KMS-11 (cell line): ENCODE results near the gene IPO4.

Experiments used
- H2AFZ ChIP-seq: fragments of 200-600 bp; sonication (generic); 2 replicates; pipeline ENCODE4 v1.6.1; 2016; ENCODE audit warnings: antibody characterized with exemption, mixed run types, low read depth
- H3K27ac ChIP-seq: fragments of 200-600 bp; sonication (generic); 2 replicates; pipeline ENCODE4 v1.6.1; 2016; ENCODE audit warnings: mild to moderate bottlenecking, mixed run types
- H3K27me3 ChIP-seq: fragments of 200-600 bp; sonication (generic); 2 replicates; pipeline ENCODE4 v1.6.1; 2017; ENCODE audit warnings: mild to moderate bottlenecking, low read depth, mixed run types, moderate library complexity; ENCODE audit not compliant: insufficient read depth
- H3K36me3 ChIP-seq: fragments of 200-600 bp; sonication (generic); 2 replicates; pipeline ENCODE4 v1.6.1; 2017; ENCODE audit warnings: mild to moderate bottlenecking, mixed run types; ENCODE audit not compliant: insufficient read depth
- H3K4me1 ChIP-seq: fragments of 200-600 bp; sonication (generic); 2 replicates; pipeline ENCODE4 v1.6.1; 2016; ENCODE audit warnings: mild to moderate bottlenecking, low read depth, mixed run types; ENCODE audit not compliant: poor library complexity, severe bottlenecking
- H3K4me2 ChIP-seq: fragments of 200-600 bp; sonication (generic); 2 replicates; pipeline ENCODE4 v1.7.0; 2016; ENCODE audit warnings: mild to moderate bottlenecking, mixed run types
- H3K4me3 ChIP-seq: fragments of 200-600 bp; sonication (generic); IDR thresholded peaks from 2 replicates; pipeline ENCODE4 v1.6.1; 2017; ENCODE audit warnings: low read depth, low read length, mixed read lengths; ENCODE audit not compliant: insufficient read depth
- H3K79me2 ChIP-seq: fragments of 200-600 bp; sonication (generic); 2 replicates; pipeline ENCODE4 v1.6.1; 2016; ENCODE audit warnings: low read depth, mixed run types; ENCODE audit not compliant: insufficient read depth
- H3K9ac ChIP-seq: fragments of 200-600 bp; sonication (generic); 2 replicates; pipeline ENCODE4 v1.6.1; 2016; ENCODE audit warnings: mild to moderate bottlenecking, mixed run types
- H4K20me1 ChIP-seq: fragments of 200-600 bp; sonication (generic); 2 replicates; pipeline ENCODE4 v1.6.1; 2016; ENCODE audit warnings: mild to moderate bottlenecking, mixed run types; ENCODE audit not compliant: insufficient read depth
- CTCF ChIP-seq: fragments of 200-600 bp; sonication (generic); conservative IDR thresholded peaks from 2 replicates; pipeline ENCODE4 v1.6.1; 2017; ENCODE audit warnings: low read depth, mild to moderate bottlenecking, antibody characterized with exemption, low read length, moderate library complexity, mixed read lengths

The IPO4 gene

GRCh38 chr14:24179961-24180796, 8.4 kb downstream of the IPO4 start:
- Histone ChIP-seq H3K36me3 (no peaks in the 10 kb centered on the region), H3K79me2 (no peaks in the 10 kb centered on the region), H3K27ac (no peak overlapping the region), H3K27me3 (no peaks in the 10 kb centered on the region), H3K4me1 (no peaks in the 10 kb centered on the region), H3K9ac (no peak overlapping the region), H3K4me3 (no peak overlapping the region), H4K20me1 (no peaks in the 10 kb centered on the region), H3K4me2 (no peak overlapping the region), H2AFZ (no peak overlapping the region)
- no peak for TF ChIP-seq CTCF

GRCh38 chr14:24179294-24179960, 9.2 kb downstream of the IPO4 start:
- Histone ChIP-seq H3K27me3 (no peaks in the 10 kb centered on the region), H3K4me1 (no peaks in the 10 kb centered on the region), H3K36me3 (no peaks in the 10 kb centered on the region), H3K4me2 (no peak overlapping the region), H3K9ac (no peak overlapping the region), H3K27ac (no peak overlapping the region), H3K79me2 (no peaks in the 10 kb centered on the region), H2AFZ (no peak overlapping the region), H4K20me1 (no peaks in the 10 kb centered on the region), H3K4me3 (no peak overlapping the region)
- no peak for TF ChIP-seq CTCF

GRCh38 chr14:24178399-24179178, 10.0 kb downstream of the IPO4 start:
- H3K36me3 ChIP-seq = no peaks in the 10 kb centered on the region
- H3K9ac ChIP-seq = no peak overlapping the region

More at GRCh38 chr14:24178399-24179178, 10.0 kb downstream of the IPO4 start:
- H3K27me3 ChIP-seq = no peaks in the 10 kb centered on the region
- no peaks in the 10 kb centered on the region for H3K79me2 ChIP-seq
- no peak overlapping the region for H3K27ac ChIP-seq
- H3K4me3 ChIP-seq = no peak overlapping the region
- H2AFZ ChIP-seq = no peak overlapping the region
- TF ChIP-seq CTCF = no peak
- no peak overlapping the region for H3K4me2 ChIP-seq
- H3K4me1 ChIP-seq = no peaks in the 10 kb centered on the region
- no peaks in the 10 kb centered on the region for H4K20me1 ChIP-seq
